ENCODE measurements around the gene ARHGAP26.

GRCh38 chr5:142727735-142728047, 42.5 kb upstream of the ARHGAP26 start:
- TF ChIP-seq POLR2AphosphoS5 (IDR thresholded peaks at IDR 0.05; ENCODE audit: low read depth, low read length) (no peak), REST (IDR thresholded peaks at IDR 0.05; ENCODE audit: insufficient read depth in 1 of 2, low read depth in 2 of 2, low read length in 2 of 2) (no peak), TAF1 (IDR thresholded peaks at IDR 0.05; ENCODE audit: borderline replicate concordance, insufficient read depth, low read length) (no peak), SIN3A (IDR thresholded peaks at IDR 0.05; ENCODE audit: borderline replicate concordance, insufficient read depth, low read length) (no peak)

All from PFSK-1 (cell line).